ENCODE results near the gene CD80.
A peak's percentile ranks its signal among the peaks of the same experiment; 100 is the strongest.
"Not testable (repeated sequence)": the region's sequence is repeated elsewhere in the genome, so short reads cannot be mapped to it uniquely, and the experiment has no call there.

Gene CD80

GRCh38 chr3:119555309-119555735 is 4.1 kb downstream of the CD80 start:
- Histone ChIP-seq H2AFZ (ENCODE audit: low read length) (no peak overlapping the region), H3K4me2 (ENCODE audit: low read length) (0 out of 2 replicates have a peak overlapping the region, but pooled peaks have one; percentile 9), H3K79me2 (ENCODE audit: insufficient read depth, low read length) (no peaks in the 10 kb centered on the region), H3K9me3 (ENCODE audit: low read length) (no peaks in the 10 kb centered on the region), H3K36me3 (ENCODE audit: insufficient read depth, low read length) (0 out of 2 replicates have a peak, but pooled peaks cover 6% of the 10 kb centered on the region), H3K27ac (ENCODE audit: low read depth, low read length, poor library complexity, severe bottlenecking) (no peak overlapping the region), H3K9ac (ENCODE audit: low read length) (no peak overlapping the region), H4K20me1 (ENCODE audit: insufficient read depth, low read length) (no peaks in the 10 kb centered on the region), H3F3A (ENCODE audit: insufficient read depth, low read length) (no peaks in the 10 kb centered on the region), H3K9me2 (ENCODE audit: low read depth, low read length) (no peaks in the 10 kb centered on the region), H3K27me3 (ENCODE audit: insufficient read depth, low read length) (no peaks in the 10 kb centered on the region), H3K4me1 (ENCODE audit: insufficient read depth, low read length, severe bottlenecking) (peaks cover 37% of the 10 kb centered on the region), H3K4me3 (ENCODE audit: low read depth, low read length, poor library complexity, severe bottlenecking) (no peak overlapping the region)
- TF ChIP-seq EZH2 (IDR thresholded peaks at IDR 0.05; ENCODE audit: borderline replicate concordance, low read length): no peak
- TF ChIP-seq CTCF (IDR thresholded peaks at IDR 0.05; ENCODE audit: low read length): no peak

- 0 out of 2 replicates have a peak, but pooled peaks cover 6% of the 10 kb centered on the region for H3K36me3 ChIP-seq (ENCODE audit: insufficient read depth, low read length)
- TF ChIP-seq CTCF (IDR thresholded peaks at IDR 0.05; ENCODE audit: low read length): no peak
- no peak for TF ChIP-seq EZH2 (IDR thresholded peaks at IDR 0.05; ENCODE audit: borderline replicate concordance, low read length)
- H3K4me3 ChIP-seq (ENCODE audit: low read depth, low read length, poor library complexity, severe bottlenecking): no peak overlapping the region
- H3K4me2 ChIP-seq (ENCODE audit: low read length): no peak overlapping the region
- H4K20me1 ChIP-seq (ENCODE audit: insufficient read depth, low read length): no peaks in the 10 kb centered on the region
- H3K9me3 ChIP-seq (ENCODE audit: low read length): no peaks in the 10 kb centered on the region
- no peaks in the 10 kb centered on the region for H3K79me2 ChIP-seq (ENCODE audit: insufficient read depth, low read length)
- no peak overlapping the region for H3K27ac ChIP-seq (ENCODE audit: low read depth, low read length, poor library complexity, severe bottlenecking)
- H3K27me3 ChIP-seq (ENCODE audit: insufficient read depth, low read length): no peaks in the 10 kb centered on the region
- no peak overlapping the region for H2AFZ ChIP-seq (ENCODE audit: low read length)
- no peaks in the 10 kb centered on the region for H3F3A ChIP-seq (ENCODE audit: insufficient read depth, low read length)
- no peak overlapping the region for H3K9ac ChIP-seq (ENCODE audit: low read length)
- peaks cover 31% of the 10 kb centered on the region for H3K4me1 ChIP-seq (ENCODE audit: insufficient read depth, low read length, severe bottlenecking)
- H3K9me2 ChIP-seq (ENCODE audit: low read depth, low read length): no peaks in the 10 kb centered on the region
Measured at GRCh38 chr3:119553823-119554415, 5.5 kb downstream of the CD80 start.

- not testable (repeated sequence) for H3K27ac ChIP-seq (ENCODE audit: low read depth, low read length, poor library complexity, severe bottlenecking); H3K4me3 ChIP-seq (ENCODE audit: low read depth, low read length, poor library complexity, severe bottlenecking); H2AFZ ChIP-seq (ENCODE audit: low read length); H3K4me2 ChIP-seq (ENCODE audit: low read length); H3K79me2 ChIP-seq (ENCODE audit: insufficient read depth, low read length); H3K9me2 ChIP-seq (ENCODE audit: low read depth, low read length); H3F3A ChIP-seq (ENCODE audit: insufficient read depth, low read length); H3K27me3 ChIP-seq (ENCODE audit: insufficient read depth, low read length); H4K20me1 ChIP-seq (ENCODE audit: insufficient read depth, low read length); H3K36me3 ChIP-seq (ENCODE audit: insufficient read depth, low read length); H3K9ac ChIP-seq (ENCODE audit: low read length); H3K9me3 ChIP-seq (ENCODE audit: low read length)
- peaks cover 28% of the 10 kb centered on the region for H3K4me1 ChIP-seq (ENCODE audit: insufficient read depth, low read length, severe bottlenecking)
Measured at GRCh38 chr3:119552928-119553327, 6.5 kb downstream of the CD80 start.

GRCh38 chr3:119551598-119551997 is 7.8 kb downstream of the CD80 start:
- Histone ChIP-seq H3K9me3 (ENCODE audit: low read length) (no peaks in the 10 kb centered on the region), H3K79me2 (ENCODE audit: insufficient read depth, low read length) (no peaks in the 10 kb centered on the region), H3K36me3 (ENCODE audit: insufficient read depth, low read length) (no peaks in the 10 kb centered on the region), H3K4me2 (ENCODE audit: low read length) (no peak overlapping the region), H3K27ac (ENCODE audit: low read depth, low read length, poor library complexity, severe bottlenecking) (no peak overlapping the region), H3K4me1 (ENCODE audit: insufficient read depth, low read length, severe bottlenecking) (peaks cover 23% of the 10 kb centered on the region), H3K9ac (ENCODE audit: low read length) (no peak overlapping the region), H3K27me3 (ENCODE audit: insufficient read depth, low read length) (no peaks in the 10 kb centered on the region), H3K4me3 (ENCODE audit: low read depth, low read length, poor library complexity, severe bottlenecking) (no peak overlapping the region), H3K9me2 (ENCODE audit: low read depth, low read length) (no peaks in the 10 kb centered on the region), H3F3A (ENCODE audit: insufficient read depth, low read length) (no peaks in the 10 kb centered on the region), H2AFZ (ENCODE audit: low read length) (no peak overlapping the region), H4K20me1 (ENCODE audit: insufficient read depth, low read length) (no peaks in the 10 kb centered on the region)
- TF ChIP-seq EZH2 (IDR thresholded peaks at IDR 0.05; ENCODE audit: borderline replicate concordance, low read length): no peak
- TF ChIP-seq CTCF (IDR thresholded peaks at IDR 0.05; ENCODE audit: low read length): no peak

Measured in OCI-LY1 (cell line).